Tibial nerve (tissue), 4 donors: ENCODE measurements around the gene WWC2. TPM values are rescaled to one million over a fixed set of nuclear protein-coding genes. Genes with fewer than 3 reads are reported as not detected.

Source experiments
- DNase-seq, 2 donors: peaks; one replicate each; pipeline ENCODE4 v3.0.0-alpha.2; 2019; ENCODE audit warnings: low spot score in 2 of 2
- H3K27ac ChIP-seq, 4 donors: fragments of 200-600 bp; sonication (generic) in 3 of 4; one replicate each; pipeline ENCODE4 v1.5.1; 2017 to 2019; ENCODE audit warnings: mild to moderate bottlenecking in 1 of 4
- H3K27me3 ChIP-seq, 2 donors: fragments of 200-600 bp; sonication (generic) in 1 of 2; one replicate each; pipeline versions ENCODE4 v1.5.1 to v1.6.0; 2017 to 2019
- H3K36me3 ChIP-seq, 3 donors: fragments of 200-600 bp; sonication (generic); one replicate each; pipeline ENCODE4 v1.5.1; 2018 to 2019
- H3K4me1 ChIP-seq, 4 donors: fragments of 200-600 bp; sonication (generic) in 3 of 4; one replicate each; pipeline ENCODE4 v1.5.1; 2017 to 2019
- H3K4me3 ChIP-seq, 4 donors: fragments of 200-600 bp; sonication (generic) in 3 of 4; one replicate each; pipeline ENCODE4 v1.5.1; 2017 to 2019; ENCODE audit warnings: mild to moderate bottlenecking in 1 of 4, moderate library complexity in 1 of 4
- H3K9me3 ChIP-seq, 4 donors: fragments of 200-600 bp; sonication (generic) in 3 of 4; one replicate each; pipeline ENCODE4 v1.5.1; 2017 to 2019
- CTCF ChIP-seq, 5 experiments: fragments of 200-600 bp in 3 of 5; fragments of 450-650 bp in 2 of 5; sonication (generic) in 3 of 5; IDR thresholded peaks; one replicate each; pipeline ENCODE4 v1.5.1; 2016 to 2019; ENCODE audit warnings: antibody characterized with exemption in 5 of 5, mild to moderate bottlenecking in 3 of 5, moderate library complexity in 2 of 5
- EP300 ChIP-seq, 2 donors: sonication (generic); formaldehyde crosslinking; IDR thresholded peaks; one replicate each; pipeline ENCODE4 v1.6.1; 2017; ENCODE audit warnings: antibody characterized with exemption in 2 of 2, mild to moderate bottlenecking in 1 of 2
- POLR2A ChIP-seq, 2 donors: fragments of 450-650 bp; IDR thresholded peaks; one replicate each; pipeline ENCODE4 v1.6.1; 2017; ENCODE audit warnings: antibody characterized with exemption in 2 of 2, mild to moderate bottlenecking in 2 of 2, moderate library complexity in 2 of 2
- WGBS, 2 donors: methylation state at CpG; one replicate each; pipeline ENCODE4 v1.1.5; 2018; 5-methylcytosine and 5-hydroxymethylcytosine counted together
- total RNA-seq, 4 donors: library from RNA; depleted of rRNA; stranded (reverse); fragments of >200 nt; gene quantifications; one replicate each; pipeline ENCODE4 v1.1.0, GENCODE V29; 2016

Gene WWC2
- total RNA-seq, 4 donors from 2014 or later = 38.2 to 60.9 (median 42.9) TPM

- no peak for DNase-seq
- 94 to 95% methylated on average over 15 of the region's 15 CpGs for WGBS, 2 donors
- peaks cover 0 to 47% (median 0%) of the 10 kb centered on the region in 3 donors for H3K36me3 ChIP-seq
- H3K27me3 ChIP-seq = no peaks in the 10 kb centered on the region
- peaks cover 0 to 10% (median 0%) of the 10 kb centered on the region in 4 donors for H3K4me1 ChIP-seq
- H3K27ac ChIP-seq = no peak overlapping the region
- TF ChIP-seq CTCF (IDR thresholded peaks at IDR 0.05) (no peak), EP300 (IDR thresholded peaks at IDR 0.05) (no peak), POLR2A (IDR thresholded peaks at IDR 0.05) (no peak)
- no peak overlapping the region for H3K4me3 ChIP-seq
- no peaks in the 10 kb centered on the region for H3K9me3 ChIP-seq
Measured at GRCh38 chr4:183314336-183314735, 215.3 kb downstream of the WWC2 start.

- Histone ChIP-seq H3K4me3 (no peak overlapping the region), H3K27me3 (no peaks in the 10 kb centered on the region), H3K36me3 (peaks cover 0 to 47% (median 0%) of the 10 kb centered on the region in 3 donors), H3K4me1 (peaks cover 0 to 10% (median 0%) of the 10 kb centered on the region in 4 donors), H3K9me3 (no peaks in the 10 kb centered on the region), H3K27ac (no peak overlapping the region)
- WGBS, 2 donors = 94 to 95% methylated on average over 9 of the region's 9 CpGs
- DNase-seq = no peak
- no peak for TF ChIP-seq POLR2A (IDR thresholded peaks at IDR 0.05)
- no peak for TF ChIP-seq EP300 (IDR thresholded peaks at IDR 0.05)
- TF ChIP-seq CTCF (IDR thresholded peaks at IDR 0.05) = no peak
Measured at GRCh38 chr4:183314806-183315205, 215.7 kb downstream of the WWC2 start.

GRCh38 chr4:183318656-183319055, 219.6 kb downstream of the WWC2 start:
- TF ChIP-seq CTCF (IDR thresholded peaks at IDR 0.05) = no peak
- no peak for TF ChIP-seq POLR2A (IDR thresholded peaks at IDR 0.05)
- TF ChIP-seq EP300 (IDR thresholded peaks at IDR 0.05) = no peak
- WGBS, 2 donors = 39 to 64% methylated on average over 10 of the region's 10 CpGs
- Histone ChIP-seq H3K4me1 (peaks cover 0 to 18% (median 8%) of the 10 kb centered on the region in 4 donors), H3K4me3 (no peak overlapping the region), H3K27me3 (no peaks in the 10 kb centered on the region), H3K9me3 (no peaks in the 10 kb centered on the region), H3K36me3 (peaks cover 0 to 28% (median 0%) of the 10 kb centered on the region in 3 donors), H3K27ac (peak overlapping the region in 1 of 4 donors; percentile 31)
- no peak for DNase-seq

- peak within 1 kb of the TSS in 1 of 4 donors; percentile 44 for H3K27ac ChIP-seq
- WGBS, 2 donors = 74 to 79% methylated on average over 6 of the region's 6 CpGs
- peaks cover 0 to 11% (median 0%) of the 10 kb centered on the region in 3 donors for H3K36me3 ChIP-seq
- no peaks in the 10 kb centered on the region for H3K27me3 ChIP-seq
- no peak within 1 kb of the TSS for H3K4me3 ChIP-seq
- TF ChIP-seq POLR2A (IDR thresholded peaks at IDR 0.05) = no peak
- no peak for TF ChIP-seq EP300 (IDR thresholded peaks at IDR 0.05)
- no peak for TF ChIP-seq CTCF (IDR thresholded peaks at IDR 0.05)
- DNase-seq = no peak
- peaks cover 0 to 18% (median 8%) of the 10 kb centered on the region in 4 donors for H3K4me1 ChIP-seq
- H3K9me3 ChIP-seq = no peaks in the 10 kb centered on the region
Measured at GRCh38 chr4:183320211-183321059, 221.4 kb downstream of the WWC2 start, which contains the start of gene CLDN22. CLDN22 (minus strand) TSS chr4:183320276; CDS start chr4:183320218, 58 bp downstream.

GRCh38 chr4:183321079-183321478, 222.0 kb downstream of the WWC2 start:
- no peak overlapping the region for H3K4me3 ChIP-seq
- DNase-seq = no peak
- H3K9me3 ChIP-seq = no peaks in the 10 kb centered on the region
- H3K27me3 ChIP-seq = no peaks in the 10 kb centered on the region
- H3K36me3 ChIP-seq = peaks cover 0 to 4% (median 0%) of the 10 kb centered on the region in 3 donors
- WGBS, 2 donors = 31 to 33% methylated on average over 2 of the region's 2 CpGs
- H3K4me1 ChIP-seq = peaks cover 0 to 18% (median 8%) of the 10 kb centered on the region in 4 donors
- peak overlapping the region in 1 of 4 donors; percentile 44 for H3K27ac ChIP-seq
- TF ChIP-seq CTCF (IDR thresholded peaks at IDR 0.05) (no peak), POLR2A (IDR thresholded peaks at IDR 0.05) (no peak), EP300 (IDR thresholded peaks at IDR 0.05) (no peak)
